ENCODE results near the gene SAA4. TPM values are rescaled to one million over a fixed set of nuclear protein-coding genes. Genes with fewer than 3 reads are reported as not detected.

Gene SAA4
- total RNA-seq, 4 donors from 2014 or later: 1.5 TPM; not detected in 3

DNA sequence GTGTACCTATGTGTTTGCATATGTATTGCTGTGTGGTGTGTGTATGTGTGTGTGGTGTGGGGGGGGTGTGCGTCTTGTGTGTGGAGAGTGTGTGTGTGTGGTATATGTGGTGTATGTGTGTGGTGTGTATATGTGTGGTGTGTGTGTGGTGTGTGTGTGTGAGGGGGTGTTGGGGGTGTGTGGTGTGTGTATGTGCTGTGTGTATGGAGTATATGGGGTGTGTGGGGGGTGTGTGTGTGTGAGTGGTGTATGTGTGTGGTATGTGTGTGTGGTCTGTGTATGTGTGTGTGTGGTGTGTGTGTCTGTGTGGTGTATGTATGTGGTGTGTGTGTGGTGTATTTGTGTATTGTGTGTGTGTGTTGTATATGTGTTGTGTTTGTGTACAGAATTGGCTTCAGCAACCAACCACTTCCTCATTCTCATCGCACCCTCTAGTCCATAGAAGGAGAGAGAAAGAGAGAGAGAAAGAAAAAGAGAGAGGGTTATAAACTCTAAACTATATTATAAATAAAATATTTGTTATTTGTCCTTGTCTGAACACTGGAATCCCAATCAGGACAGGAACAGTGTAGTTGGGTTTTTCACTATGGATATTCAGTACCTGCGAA, 13.7 kb downstream of the SAA4 start:
- no peak overlapping the region for H3K4me3 ChIP-seq
- 90 to 96% methylated on average over 3 of the region's 3 CpGs for WGBS, 2 donors (ENCODE audit: low coverage in 1 of 2)
- H3K9me3 ChIP-seq: no peaks in the 10 kb centered on the region
- no peaks in the 10 kb centered on the region for H3K36me3 ChIP-seq
- H3K27ac ChIP-seq: no peak overlapping the region
- TF ChIP-seq POLR2A (IDR thresholded peaks at IDR 0.05) (no peak), POLR2AphosphoS5 (IDR thresholded peaks at IDR 0.05) (no peak), EP300 (IDR thresholded peaks at IDR 0.05) (no peak)
- TF ChIP-seq, protein P1, sequence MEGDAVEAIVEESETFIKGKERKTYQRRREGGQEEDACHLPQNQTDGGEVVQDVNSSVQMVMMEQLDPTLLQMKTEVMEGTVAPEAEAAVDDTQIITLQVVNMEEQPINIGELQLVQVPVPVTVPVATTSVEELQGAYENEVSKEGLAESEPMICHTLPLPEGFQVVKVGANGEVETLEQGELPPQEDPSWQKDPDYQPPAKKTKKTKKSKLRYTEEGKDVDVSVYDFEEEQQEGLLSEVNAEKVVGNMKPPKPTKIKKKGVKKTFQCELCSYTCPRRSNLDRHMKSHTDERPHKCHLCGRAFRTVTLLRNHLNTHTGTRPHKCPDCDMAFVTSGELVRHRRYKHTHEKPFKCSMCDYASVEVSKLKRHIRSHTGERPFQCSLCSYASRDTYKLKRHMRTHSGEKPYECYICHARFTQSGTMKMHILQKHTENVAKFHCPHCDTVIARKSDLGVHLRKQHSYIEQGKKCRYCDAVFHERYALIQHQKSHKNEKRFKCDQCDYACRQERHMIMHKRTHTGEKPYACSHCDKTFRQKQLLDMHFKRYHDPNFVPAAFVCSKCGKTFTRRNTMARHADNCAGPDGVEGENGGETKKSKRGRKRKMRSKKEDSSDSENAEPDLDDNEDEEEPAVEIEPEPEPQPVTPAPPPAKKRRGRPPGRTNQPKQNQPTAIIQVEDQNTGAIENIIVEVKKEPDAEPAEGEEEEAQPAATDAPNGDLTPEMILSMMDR (IDR thresholded peaks at IDR 0.05): no peak
- no peaks in the 10 kb centered on the region for H3K27me3 ChIP-seq
- no peaks in the 10 kb centered on the region for H3K4me1 ChIP-seq
- ATAC-seq: no peak

- ATAC-seq: no peak
- Histone ChIP-seq H3K36me3 (no peaks in the 10 kb centered on the region), H3K4me1 (no peaks in the 10 kb centered on the region), H3K9me3 (peaks cover 0 to 6% (median 0%) of the 10 kb centered on the region in 3 donors), H3K27me3 (no peaks in the 10 kb centered on the region), H3K4me3 (no peak overlapping the region), H3K27ac (no peak overlapping the region)
- no peak for TF ChIP-seq POLR2A (IDR thresholded peaks at IDR 0.05)
- TF ChIP-seq EP300 (IDR thresholded peaks at IDR 0.05): no peak
- TF ChIP-seq POLR2AphosphoS5 (IDR thresholded peaks at IDR 0.05): no peak
- WGBS, 2 donors (ENCODE audit: low coverage in 1 of 2): 80% methylated on average over 1 of the region's 5 CpGs
These were observed 15.2 kb downstream of the SAA4 start for GRCh38 chr11:18221274-18221876.

DNA sequence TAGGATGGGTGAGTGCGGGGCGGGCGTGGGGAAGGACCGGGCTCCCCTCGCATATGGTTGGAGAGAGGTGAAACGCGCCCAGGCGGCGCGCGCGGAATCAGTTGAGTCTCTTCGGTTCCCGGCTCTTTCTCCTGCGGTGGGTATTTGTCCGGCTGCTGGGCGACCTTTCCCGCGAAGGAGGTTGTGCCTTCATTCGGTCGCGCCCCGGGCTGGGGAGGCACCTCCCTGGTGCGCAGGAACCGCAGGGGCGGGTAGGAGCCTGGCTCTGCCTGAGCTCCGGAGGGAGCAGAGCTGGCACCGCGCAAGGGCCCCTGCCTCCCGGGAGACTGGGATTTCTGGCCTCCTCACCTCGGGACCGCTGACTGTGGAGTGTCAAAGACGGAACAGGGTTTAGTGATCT, 27.5 kb downstream of the SAA4 start:
- Histone ChIP-seq H3K4me1 (no peaks in the 10 kb centered on the region), H3K36me3 (no peaks in the 10 kb centered on the region), H3K27me3 (peaks cover 38% of the 10 kb centered on the region), H3K9me3 (no peaks in the 10 kb centered on the region), H3K4me3 (no peak overlapping the region), H3K27ac (no peak overlapping the region)
- no peak for TF ChIP-seq POLR2AphosphoS5 (IDR thresholded peaks at IDR 0.05)
- TF ChIP-seq, protein P1 (IDR thresholded peaks at IDR 0.05): no peak
- WGBS, 2 donors (ENCODE audit: low coverage in 1 of 2): no CpG with 5 or more reads among the region's 33 CpGs
- ATAC-seq: no peak

DNA sequence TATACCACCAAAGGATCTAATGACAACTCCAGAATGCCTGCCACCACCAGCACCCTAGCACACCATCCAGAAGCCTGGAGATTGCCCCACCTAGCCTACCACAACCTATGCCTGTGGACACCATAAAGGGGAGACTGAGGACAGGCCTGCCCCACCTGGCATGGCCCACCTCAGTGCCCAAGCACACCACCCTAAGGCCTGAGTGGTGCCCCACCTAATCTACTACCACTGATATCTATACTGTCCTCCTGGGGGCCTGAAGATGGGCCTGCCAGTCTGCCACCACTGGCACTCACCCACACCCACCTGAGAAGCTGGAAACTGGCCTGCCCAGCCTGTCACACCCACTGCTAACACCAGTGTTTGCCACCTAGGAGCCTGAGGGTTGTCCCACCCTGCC, 31.8 kb downstream of the SAA4 start:
- Histone ChIP-seq H3K4me1 (no peaks in the 10 kb centered on the region), H3K27me3 (peaks cover 41% of the 10 kb centered on the region), H3K36me3 (no peaks in the 10 kb centered on the region), H3K9me3 (no peaks in the 10 kb centered on the region), H3K27ac (no peak overlapping the region), H3K4me3 (no peak overlapping the region)
- no peak for ATAC-seq
- TF ChIP-seq EP300 (IDR thresholded peaks at IDR 0.05) (no peak), POLR2A (IDR thresholded peaks at IDR 0.05) (no peak), POLR2AphosphoS5 (IDR thresholded peaks at IDR 0.05) (no peak)
- TF ChIP-seq, protein P1 (IDR thresholded peaks at IDR 0.05): no peak

DNA sequence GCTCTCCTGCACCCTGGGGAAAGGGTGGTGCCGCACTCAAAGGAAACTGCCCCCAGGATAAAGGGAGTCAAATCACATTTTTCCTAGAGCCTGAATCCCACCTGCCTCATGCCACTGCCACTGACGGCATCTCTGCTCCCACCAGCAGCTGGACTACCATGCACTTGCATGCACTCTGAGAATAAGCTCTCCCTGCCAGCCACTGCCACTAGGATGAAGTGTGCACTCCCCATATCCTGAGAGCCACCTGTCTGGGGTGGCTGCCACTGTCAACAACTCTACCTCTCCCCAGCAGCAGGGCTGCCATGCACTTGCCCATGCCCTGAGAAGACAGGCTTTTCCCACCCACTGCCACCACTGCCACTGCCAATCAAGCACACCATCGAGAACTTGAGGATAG, 32.4 kb downstream of the SAA4 start:
- 80 to 100% methylated on average over 1 of the region's 3 CpGs for WGBS, 2 donors (ENCODE audit: low coverage in 1 of 2)
- H3K27ac ChIP-seq: no peak overlapping the region
- H3K9me3 ChIP-seq: no peaks in the 10 kb centered on the region
- no peaks in the 10 kb centered on the region for H3K36me3 ChIP-seq
- H3K4me3 ChIP-seq: no peak overlapping the region
- no peaks in the 10 kb centered on the region for H3K4me1 ChIP-seq
- peaks cover 39% of the 10 kb centered on the region for H3K27me3 ChIP-seq
- TF ChIP-seq POLR2AphosphoS5 (IDR thresholded peaks at IDR 0.05) (no peak), POLR2A (IDR thresholded peaks at IDR 0.05) (no peak), EP300 (IDR thresholded peaks at IDR 0.05) (no peak)
- TF ChIP-seq, protein P1 (IDR thresholded peaks at IDR 0.05): no peak
- ATAC-seq: no peak

Data from gastroesophageal sphincter (tissue), 4 donors.